Esophagus squamous epithelium (tissue), 4 donors: ENCODE results near the gene IL11.

Source experiments
- CTCF ChIP-seq, 6 experiments: fragments of 450-650 bp in 4 of 6; fragments of 200-600 bp in 2 of 6; sonication (generic) in 2 of 6; IDR thresholded peaks; one replicate each; pipeline ENCODE4 v1.5.1; 2016 to 2019; ENCODE audit warnings: antibody characterized with exemption in 6 of 6, mild to moderate bottlenecking in 4 of 6, moderate library complexity in 4 of 6
- POLR2A ChIP-seq, 4 donors: fragments of 450-650 bp; IDR thresholded peaks; one replicate each; pipeline ENCODE4 v1.6.1; 2017; ENCODE audit warnings: antibody characterized with exemption in 4 of 4, mild to moderate bottlenecking in 4 of 4, moderate library complexity in 3 of 4

GRCh38 chr19:55322204-55322885, 47.9 kb downstream of the IL11 start:
- TF ChIP-seq POLR2A (IDR thresholded peaks at IDR 0.05) (no peak), CTCF (IDR thresholded peaks at IDR 0.05) (no peak)
